NCI-H446 treated with DMSO at 0.1 percent for 48 hours (cell line): ENCODE data around the gene ZNF578.
"Not testable (repeated sequence)": the region's sequence is repeated elsewhere in the genome, so short reads cannot be mapped to it uniquely, and the experiment has no call there.

Experiments
- DNase-seq: peaks from one replicate; lab custom pipeline; 2025; lab: John Stamatoyannopoulos, UW

Gene ZNF578

DNA sequence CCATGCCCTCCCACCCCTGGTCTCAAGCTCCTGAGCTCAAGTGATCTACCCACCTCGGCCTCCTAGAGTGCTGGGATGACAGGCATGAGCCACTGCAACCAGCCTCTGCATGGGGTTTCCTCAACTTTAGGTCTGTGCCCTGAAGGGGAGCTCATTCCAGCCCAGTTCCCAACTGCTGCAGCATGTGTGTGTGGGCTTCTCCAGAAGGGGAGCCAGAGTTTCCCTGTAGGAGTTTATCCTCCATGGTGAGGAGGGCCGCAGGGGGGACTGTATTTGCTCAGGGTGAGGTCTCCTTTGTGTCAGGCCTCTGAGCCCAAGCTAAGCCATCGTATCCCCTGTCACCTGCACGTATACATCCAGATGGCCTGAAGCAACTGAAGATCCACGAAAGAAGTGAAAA, 62.8 kb downstream of the ZNF578 start:
- DNase-seq = no peak

DNA sequence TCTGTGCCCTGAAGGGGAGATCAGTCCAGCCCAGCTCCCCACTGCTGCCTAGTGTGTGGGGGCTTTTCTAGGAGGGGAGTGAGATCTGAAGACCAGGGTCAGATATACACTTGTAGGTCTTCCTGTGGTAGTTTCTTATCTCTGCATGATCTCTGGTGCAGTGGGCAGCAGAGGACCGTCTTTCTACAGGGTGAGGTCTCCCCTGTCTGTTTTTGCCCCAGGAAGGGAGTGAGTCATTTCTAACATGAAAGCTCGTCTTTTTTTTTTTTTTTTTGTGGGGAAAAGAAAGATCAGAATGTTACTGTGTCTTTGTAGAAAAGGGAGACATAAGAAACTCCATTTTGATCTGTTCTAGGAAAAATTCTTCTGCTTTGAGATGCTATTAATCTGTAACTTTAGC, 65.3 kb downstream of the ZNF578 start:
- DNase-seq = no peak

DNA sequence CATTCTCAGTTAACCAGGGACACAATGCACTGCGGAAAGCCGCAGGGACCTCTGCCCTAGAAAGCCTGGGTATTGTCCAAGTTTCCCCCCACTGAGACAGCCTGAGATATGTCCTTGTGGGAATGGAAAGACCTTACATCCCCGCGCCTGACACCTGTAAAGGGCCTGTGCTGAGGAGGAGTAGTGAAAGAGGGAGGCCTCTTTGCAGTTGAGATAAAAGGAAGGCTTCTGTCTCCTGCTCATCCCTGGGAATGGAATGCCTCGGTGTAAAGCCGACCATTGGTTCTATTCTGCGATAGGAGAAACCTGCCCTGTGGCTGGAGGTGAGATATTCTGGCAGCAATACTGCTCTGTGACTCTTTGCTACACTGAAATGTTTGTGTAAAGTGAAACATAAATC, 65.8 kb downstream of the ZNF578 start:
- not testable (repeated sequence) for DNase-seq

DNA sequence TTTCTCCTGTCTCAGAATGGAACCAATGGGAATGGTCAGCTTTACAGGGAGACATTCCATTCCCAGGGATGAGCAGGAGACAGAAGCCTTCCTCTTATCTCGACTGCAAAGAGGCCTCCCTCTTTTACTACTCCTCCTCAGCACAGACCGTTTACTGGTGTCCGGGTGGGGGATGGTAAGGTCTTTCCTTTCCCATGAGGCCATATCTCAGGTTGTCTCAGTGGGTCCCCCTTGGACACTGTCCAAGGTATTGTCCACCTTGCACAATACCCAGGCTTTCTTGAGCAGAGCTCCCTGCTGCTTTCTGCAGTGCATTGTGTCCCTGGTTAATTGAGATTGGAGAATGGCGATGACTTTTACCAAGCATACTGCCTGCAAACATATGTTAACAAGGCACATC, 66.7 kb downstream of the ZNF578 start:
- no peak for DNase-seq

DNA sequence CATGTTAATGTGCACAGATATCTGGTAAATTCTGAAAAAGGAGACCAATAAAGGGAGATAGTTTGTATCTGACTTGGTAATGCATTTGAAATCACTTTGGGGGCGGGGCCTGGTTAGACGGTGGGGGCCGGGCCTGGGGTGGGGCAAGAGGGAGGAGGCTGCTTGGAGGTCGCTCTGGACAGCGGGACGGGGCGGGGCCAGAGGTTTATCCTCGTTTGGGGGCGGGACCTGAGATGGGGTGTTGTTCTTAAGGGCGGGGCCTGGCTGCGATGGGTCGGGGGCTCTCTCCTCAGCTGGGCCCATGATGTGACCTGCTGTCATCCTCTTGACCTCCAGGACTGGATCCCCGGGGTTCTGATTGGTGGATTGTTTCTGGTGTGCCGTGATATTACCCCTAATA, 69.2 kb downstream of the ZNF578 start:
- no peak for DNase-seq

DNA sequence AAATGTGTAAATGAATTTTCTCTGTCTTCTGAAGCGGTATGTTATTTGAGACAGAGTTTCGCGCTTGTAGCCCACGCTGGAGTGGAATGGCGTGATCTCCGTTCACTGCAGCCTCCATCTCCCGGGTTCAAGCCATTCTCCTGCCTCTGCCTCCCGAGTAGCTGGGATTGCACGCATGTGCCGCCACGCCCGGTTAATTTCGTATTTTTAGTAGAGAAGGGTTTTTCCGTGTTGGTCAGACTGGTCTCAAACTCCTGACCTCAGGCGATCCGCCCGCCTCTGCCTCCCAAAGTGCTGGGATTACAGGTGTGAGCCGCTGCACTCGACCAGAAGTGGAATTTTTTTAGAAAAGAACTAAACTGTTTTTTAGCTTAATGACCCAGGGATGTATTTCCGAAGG, 70.7 kb downstream of the ZNF578 start:
- DNase-seq = no peak

DNA sequence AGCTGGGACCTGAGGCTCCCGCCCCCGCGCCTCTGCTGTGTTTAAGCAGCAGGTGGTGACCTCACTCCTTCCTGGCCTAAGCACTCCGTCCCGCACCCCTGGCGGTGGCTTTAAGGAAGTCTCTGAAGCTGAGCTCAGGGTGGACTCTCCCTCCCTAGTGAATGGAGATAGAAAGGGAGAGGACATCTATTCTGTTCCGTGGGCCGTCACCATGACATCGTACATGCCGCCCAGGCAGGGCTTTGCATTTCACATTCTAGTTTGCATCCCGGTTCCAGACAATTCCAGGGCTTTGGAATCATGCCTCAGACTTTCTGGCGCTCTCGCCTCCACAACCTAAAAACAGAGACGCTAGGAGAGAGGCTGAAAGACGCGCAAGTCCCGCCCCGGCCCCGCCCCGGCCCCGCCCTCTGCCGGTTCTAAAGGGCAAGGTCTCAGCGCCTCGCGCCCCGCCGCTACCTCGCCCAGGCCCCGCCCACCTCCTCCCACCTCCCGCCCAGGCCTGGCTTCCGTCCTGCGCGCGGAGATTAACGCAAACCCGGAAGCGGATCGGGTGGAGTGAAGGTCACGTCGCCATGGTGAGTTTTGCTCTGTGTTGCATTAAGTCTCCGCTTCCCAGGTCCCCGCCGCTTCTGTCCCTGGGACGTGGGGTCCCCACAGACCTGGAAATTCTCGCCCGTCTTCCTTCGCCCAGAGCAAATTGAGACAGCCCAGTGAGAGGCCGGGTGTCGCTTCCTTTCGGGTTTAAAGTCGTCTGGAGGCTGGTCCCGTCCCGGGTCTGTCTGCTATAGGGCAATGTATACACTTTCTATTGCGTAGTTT, 74.0 kb downstream of the ZNF578 start, which contains the start of gene ZNF808:
ZNF808 (plus strand) TSS at position 535 of the 822 bp plus-strand sequence. CDS start 15,617 bp downstream, outside the sequence.
- DNase-seq = no peak

DNA sequence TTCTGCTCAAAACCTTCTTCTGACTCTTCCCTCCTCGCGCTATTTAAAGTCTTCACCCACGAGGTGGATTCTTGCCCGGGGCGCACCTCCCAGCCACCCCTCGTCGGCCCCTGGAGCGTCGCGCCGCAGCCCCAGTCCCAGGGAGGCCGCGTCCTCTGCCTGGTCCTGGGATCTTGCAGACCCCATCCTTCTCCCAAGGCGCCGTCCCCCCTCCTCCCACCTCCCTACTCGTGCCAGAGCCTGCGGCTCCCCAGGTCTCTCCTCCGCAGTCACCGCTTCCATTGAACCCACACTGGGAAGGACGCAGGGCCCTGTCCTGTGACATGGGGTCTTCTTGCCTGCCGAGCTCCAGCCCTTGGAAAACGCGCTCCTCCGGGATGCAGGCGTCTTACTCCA, 74.6 kb downstream of the ZNF578 start:
- DNase-seq = no peak

DNA sequence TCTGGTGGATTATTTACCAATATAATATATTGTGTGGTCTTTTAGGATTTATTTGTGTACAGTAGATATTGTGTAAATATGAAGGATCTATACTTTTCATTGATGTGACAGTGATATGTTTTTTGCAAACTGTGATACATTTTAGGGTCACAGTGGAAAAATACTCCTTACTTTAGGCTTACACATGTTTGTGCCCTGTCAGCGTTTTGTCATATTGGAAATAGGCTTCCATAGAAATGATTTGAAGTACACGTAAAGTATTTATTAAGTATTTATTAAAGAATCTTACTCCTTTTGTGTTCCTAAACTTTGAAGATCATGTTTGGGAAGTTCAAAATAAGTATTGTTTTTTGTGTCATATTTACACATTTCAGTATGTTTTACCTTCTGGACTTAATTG, 79.1 kb downstream of the ZNF578 start:
- no peak for DNase-seq

DNA sequence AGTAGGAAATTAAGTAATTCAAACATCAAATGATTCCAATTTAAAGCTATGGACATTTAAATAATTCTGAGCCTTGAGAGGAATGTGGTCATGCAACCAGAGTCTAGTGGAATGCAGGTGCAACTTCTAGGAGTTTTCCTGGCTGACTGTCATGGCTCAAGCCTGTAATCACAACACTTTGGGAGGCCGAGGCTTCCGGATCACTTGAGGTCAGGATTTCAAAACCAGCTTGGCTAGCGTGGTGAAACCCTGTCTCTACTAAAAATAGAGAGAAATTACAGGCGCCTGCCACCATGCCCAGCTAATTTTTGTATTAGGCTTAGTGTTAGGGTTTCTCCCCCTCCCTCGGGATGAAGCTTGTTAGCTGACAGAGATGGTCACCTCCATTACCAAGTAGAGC, 80.5 kb downstream of the ZNF578 start:
- no peak for DNase-seq

DNA sequence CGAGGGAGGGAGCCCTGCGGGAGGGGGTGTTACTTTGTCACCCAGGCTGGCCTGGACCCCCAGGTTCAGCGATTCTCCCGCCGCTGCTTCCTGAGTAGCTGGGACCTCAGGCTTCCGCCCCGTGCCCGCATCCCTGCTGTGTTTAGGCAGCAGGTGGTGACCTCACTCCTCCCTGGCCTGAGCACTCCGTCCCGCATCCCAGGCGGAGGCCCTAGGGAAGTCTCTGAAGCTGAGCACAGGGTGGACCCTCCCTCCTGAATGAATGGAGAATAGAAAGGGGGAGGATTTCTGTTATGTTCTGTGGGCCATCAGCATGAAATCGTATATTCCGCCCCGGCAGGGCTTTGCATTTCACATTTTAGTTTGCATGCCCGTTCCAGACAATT, 82.0 kb downstream of the ZNF578 start:
- DNase-seq = not testable (repeated sequence)

DNA sequence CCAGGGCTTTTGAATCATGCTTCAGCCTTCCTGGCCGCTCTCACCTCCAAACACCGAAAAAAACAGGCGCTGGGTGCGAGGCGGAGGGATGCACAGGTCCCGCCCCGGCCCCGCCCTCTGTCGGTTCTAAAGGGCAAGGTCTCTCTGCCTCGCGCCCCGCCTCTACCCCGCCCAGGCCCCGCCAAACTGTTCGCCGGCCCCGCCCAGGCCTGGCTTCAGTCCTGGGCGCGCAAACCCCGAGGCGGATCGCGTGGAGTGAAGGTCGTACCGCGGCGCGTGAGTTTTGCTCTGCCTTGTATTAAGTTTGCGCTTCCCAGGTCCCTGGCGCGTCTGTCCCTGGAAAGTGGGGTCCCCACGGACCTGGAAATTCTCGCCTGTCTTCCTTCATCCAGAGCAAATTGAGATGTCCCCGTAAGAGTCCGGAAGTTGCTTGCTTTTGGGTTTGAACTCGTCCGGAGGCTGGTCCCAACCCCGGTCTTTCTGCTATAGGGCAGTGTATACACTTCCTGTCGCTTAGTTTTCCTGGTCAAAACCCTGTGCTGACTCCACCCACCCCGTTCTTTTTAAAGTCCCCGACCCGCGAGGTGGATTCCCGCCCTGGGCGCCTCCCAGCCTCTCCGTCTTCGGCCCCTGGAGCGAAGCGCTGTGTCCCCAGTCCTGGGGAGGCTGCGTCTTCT, 82.6 kb downstream of the ZNF578 start:
- no peak for DNase-seq

DNA sequence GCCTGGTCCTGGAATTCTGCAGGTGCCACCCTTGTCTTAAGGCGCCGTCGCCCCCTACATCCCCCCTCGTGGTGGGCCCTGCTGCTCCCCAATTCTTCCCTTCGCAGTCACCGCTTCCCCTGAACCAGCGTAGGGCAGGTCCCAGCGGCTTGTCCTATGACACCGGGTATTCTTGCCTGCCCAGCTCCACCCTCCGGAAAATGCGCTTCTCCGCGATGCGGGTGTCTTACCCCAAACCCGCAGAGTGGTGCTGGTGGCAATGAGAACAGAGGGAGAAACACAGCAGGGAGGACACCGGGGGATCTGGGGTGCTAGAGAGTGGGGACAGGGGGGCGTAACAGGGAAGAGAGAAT, 83.1 kb downstream of the ZNF578 start:
- no peak for DNase-seq

DNA sequence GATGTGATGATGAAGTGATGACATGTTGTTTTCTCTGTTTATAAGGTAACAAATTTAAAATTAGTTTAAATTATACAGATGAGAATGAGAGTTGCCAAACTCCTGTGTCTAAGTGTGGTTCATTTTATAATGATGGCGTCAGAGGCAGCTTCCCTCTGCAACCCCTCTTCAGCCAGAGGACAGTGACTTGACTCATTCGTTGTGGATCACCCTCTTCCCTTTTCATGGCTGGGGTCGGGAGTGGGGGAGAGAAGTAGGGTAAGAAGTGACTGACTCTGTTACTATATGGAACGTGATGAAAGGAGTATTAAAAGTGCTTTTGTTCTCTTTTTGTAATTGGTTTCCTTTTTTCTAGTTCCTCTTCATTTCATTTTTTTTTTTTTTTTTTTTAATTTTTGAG, 85.5 kb downstream of the ZNF578 start:
- not testable (repeated sequence) for DNase-seq

DNA sequence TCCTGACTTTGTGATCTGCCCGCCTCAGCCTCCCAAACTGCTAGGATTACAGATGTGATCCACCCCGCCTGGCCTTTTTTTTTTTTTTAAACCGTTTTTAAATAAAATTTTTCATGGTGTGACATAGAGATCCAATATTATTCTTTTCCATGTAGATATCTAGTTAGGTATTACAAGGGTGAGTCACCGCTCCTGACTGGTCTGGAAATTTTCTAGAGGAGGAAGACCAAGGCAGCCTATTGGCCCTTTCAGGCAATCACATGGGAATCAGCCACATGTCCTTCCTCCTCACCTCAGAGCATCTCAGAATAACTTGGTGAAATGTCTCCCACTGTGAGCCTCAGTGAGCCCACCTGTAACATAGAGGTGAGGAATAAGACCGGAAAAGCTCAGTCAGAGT, 87.8 kb downstream of the ZNF578 start:
- DNase-seq = not testable (repeated sequence)

DNA sequence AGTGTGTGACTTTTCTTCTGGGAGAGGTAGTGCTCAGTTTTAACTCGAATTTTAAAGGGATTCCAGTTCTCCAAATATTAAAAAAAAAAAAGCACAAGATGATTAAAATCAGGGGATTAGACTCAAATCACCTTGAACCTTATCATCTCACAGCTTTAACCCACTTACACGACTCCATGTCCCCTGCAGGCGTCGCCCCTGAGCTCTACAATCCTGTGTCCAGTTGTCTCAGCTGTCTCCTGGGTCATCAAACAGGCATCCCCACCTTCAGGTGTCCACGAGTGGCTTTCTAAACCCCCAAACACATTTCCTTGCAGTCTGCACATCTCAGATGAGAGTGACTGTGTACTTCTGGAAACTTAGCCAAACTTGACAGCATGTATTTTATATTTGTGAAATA, 88.3 kb downstream of the ZNF578 start:
- no peak for DNase-seq

DNA sequence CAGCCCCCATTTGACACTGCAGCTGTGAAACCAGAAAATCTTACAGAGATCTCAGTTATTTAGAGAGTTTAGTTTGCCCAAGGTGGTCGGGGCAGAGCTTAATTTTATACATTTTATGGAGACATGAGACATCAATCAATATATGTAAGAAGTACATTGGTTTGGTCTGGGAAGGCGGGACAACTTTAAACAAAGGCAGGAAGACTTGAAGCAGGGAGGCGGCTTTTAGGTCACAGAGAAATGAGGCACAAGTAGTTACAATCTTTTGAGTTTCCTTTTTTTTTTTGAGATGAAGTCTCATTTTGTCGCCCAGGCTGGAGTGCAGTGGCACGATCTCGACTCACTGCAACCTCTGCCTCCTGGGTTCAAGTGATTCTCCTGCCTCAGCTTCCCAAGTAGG, 89.2 kb downstream of the ZNF578 start:
- DNase-seq = not testable (repeated sequence)

DNA sequence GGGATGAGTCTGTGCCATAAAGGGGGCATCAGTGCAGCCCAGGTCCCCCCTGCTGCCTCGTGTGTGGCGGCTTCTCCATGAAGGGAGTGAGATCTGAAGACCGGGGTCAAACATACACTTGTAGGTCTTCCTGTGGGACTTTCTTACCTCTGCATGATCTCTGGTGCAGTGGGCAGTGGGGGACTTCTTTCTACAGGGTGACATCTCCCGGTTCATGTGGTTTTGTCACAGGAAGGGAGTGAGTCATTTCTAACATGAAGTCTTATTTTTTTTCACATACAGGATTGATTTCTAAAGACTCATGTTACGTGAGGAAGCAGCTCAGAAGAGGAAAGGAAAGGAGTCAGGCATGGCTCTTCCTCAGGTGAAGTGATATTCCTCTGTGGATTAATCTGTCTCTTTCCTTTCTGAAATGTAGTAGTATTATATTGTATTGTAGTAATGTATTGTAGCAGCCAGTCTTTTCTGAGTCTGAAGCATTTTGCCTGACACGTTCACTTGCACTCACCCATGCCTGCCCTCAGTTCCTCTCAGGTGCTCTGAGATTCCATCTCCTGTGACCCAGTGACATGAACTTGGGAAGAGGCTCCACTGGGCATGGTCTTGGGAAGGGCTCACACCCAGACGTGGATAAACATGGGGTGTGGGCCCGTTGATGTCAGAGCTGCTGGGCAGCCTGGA, 89.8 kb downstream of the ZNF578 start:
- no peak for DNase-seq

DNA sequence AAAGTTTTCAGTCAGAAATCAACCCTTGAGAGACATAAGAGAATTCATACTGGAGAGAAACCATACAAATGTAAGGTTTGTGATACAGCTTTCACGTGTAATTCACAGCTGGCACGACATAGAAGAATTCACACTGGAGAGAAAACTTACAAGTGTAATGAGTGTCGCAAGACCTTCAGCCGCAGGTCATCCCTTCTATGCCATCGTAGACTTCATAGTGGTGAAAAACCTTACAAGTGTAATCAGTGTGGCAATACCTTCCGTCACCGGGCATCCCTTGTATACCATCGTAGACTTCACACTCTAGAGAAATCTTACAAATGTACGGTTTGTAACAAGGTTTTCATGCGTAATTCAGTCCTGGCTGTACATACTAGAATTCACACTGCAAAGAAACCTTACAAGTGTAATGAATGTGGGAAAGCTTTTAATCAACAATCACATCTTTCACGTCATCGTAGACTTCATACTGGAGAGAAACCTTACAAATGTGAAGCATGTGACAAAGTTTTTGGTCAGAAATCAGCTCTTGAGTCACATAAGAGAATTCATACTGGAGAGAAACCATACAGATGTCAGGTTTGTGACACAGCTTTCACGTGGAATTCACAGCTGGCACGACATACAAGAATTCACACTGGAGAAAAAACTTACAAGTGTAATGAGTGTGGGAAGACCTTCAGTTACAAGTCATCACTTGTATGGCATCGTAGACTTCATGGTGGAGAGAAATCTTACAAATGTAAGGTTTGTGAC, 101.0 kb downstream of the ZNF578 start:
- no peak for DNase-seq

DNA sequence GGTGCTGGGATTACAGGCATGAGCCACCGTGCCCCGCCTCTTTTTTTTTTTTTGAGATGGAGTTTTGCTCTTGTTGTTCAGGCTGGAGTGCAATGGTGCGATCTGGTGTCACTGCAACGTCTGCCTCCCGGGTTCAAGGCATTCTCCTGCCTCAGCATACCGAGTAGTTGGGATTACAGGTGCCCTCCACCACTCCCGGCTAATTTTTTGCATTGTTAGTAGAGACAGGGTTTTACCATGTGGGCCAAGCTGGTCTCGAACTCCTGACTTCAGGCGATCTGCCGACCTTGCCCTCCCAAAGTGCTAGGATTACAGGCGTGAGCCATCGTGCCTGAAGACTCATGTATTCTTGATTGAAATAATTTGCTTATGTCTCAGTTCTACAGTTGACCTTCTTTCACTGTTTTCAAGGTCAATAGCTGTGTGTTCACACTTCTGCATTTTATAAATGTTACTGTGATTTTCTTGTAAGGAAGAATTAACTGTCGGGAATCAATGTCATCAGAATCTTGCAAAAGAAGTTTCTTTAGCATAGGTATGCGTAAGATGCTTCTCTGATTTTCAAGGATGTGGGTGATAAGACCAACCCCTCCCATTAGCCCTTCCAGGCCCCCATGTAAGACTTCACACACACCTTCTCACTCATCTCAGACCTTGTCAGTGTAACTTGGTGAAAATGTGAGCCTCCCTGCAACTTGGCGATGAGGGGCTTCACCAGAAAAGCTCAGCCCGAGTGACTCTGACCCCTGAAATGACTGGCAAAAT, 104.1 kb downstream of the ZNF578 start:
- DNase-seq = no peak

DNA sequence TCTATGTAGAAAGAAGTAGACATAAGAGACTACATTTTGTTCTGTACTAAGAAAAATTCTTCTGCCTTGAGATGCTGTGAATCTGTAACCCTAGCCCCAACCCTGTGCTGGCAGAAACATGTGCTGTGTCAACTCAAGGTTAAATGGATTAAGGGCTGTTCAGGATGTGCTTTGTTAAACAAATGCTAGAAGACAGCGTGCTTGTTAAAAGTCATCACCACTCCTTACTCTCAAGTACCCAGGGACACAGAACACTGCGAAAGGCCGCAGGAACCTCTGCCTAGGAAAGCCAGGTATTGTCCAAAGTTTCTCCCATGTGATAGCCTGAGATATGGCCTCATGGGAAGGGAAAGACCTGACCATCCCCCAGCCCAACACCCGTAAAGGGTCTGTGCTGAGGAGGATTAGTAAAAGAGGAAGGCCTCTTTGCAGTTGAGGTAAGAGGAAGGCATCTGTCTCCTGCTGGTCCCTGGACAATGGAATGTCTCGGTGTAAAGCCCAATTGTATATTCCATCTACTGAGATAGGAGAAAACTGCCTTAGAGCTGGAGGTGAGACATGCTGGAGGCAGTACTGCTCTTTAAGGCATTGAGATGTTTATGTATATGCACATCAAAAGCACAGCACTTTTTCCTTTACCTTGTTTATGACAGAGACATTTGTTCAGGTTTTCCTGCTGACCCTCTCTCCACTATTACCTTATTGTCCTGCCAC, 105.5 kb downstream of the ZNF578 start:
- not testable (repeated sequence) for DNase-seq
